ENCODE measurements around the gene LPP.

GRCh38 chr3:188240189-188240981 lies 86.4 kb downstream of the LPP start:
- no peak for TF ChIP-seq POLR2A (IDR thresholded peaks at IDR 0.05)
- no peak for TF ChIP-seq CTCF (IDR thresholded peaks at IDR 0.05)

All from Peyer's patch (tissue), 4 donors.